WERI-Rb-1 (cell line): ENCODE results near the gene MAP7D1.

Experiments used
- DNase-seq: peaks from one replicate; pipeline ENCODE4 v3.0.0-alpha.2; 2020
- H3K27ac ChIP-seq: fragments of 250-450 bp; sonication (Bioruptor Pico); 2 replicates; pipeline ENCODE4 v1.5.1; 2020; ENCODE audit warnings: mild to moderate bottlenecking, moderate library complexity
- H3K27me3 ChIP-seq: fragments of 250-450 bp; sonication (Bioruptor Pico); 2 replicates; pipeline ENCODE4 v1.5.1; 2021; ENCODE audit warnings: mild to moderate bottlenecking, low read depth, moderate library complexity; ENCODE audit not compliant: insufficient read depth, severe bottlenecking
- H3K36me3 ChIP-seq: fragments of 250-450 bp; sonication (Bioruptor Pico); 2 replicates; pipeline ENCODE4 v1.5.1; 2020; ENCODE audit warnings: mild to moderate bottlenecking, moderate library complexity
- H3K4me3 ChIP-seq: 2 replicates; pipeline ENCODE4 v1.5.1; 2011; ENCODE audit warnings: low read depth, mild to moderate bottlenecking, control low read depth, low read length
- H3K9me3 ChIP-seq: fragments of 250-450 bp; sonication (Bioruptor Pico); 2 replicates; pipeline ENCODE4 v1.5.1; 2021; ENCODE audit warnings: mild to moderate bottlenecking, moderate library complexity; ENCODE audit not compliant: severe bottlenecking
- TF ChIP-seq, protein P1 (sequence below): IDR thresholded peaks from 2 replicates; pipeline ENCODE4 v1.5.1; 2011; ENCODE audit warnings: low read depth, mild to moderate bottlenecking, control low read depth, inconsistent platforms, low read length

MAP7D1 gene

DNA sequence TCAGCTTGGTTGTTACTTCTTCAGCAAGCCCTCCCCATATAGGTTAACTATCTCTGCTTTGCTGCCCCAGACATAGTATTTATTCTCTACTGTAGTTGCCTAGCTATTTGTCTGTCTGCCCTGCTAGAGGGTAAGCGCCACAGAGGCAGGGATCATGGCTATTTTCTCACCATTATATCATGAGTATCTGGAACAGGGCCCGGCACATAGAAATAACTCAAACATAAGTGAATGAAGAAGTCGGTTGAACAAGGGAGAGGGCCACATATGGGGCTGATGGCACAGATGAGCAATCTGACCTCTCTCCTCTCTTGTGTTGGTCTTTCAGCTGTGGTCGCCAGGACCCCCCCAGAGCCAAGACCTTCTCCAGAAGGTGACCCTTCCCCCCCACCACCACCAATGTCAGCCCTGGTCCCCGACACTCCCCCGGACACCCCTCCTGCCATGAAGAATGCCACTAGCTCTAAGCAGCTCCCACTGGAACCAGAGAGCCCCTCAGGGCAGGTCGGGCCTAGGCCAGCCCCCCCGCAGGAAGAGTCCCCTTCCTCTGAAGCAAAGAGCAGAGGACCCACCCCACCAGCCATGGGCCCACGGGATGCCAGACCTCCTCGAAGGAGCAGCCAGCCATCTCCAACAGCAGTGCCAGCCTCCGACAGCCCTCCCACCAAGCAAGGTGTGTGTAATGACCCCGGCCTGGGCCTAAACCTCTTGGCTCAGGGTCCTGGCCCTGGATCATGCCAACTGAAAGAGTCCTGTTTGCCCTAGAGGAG lies 14.9 kb downstream of the MAP7D1 start:
- TF ChIP-seq, protein P1, sequence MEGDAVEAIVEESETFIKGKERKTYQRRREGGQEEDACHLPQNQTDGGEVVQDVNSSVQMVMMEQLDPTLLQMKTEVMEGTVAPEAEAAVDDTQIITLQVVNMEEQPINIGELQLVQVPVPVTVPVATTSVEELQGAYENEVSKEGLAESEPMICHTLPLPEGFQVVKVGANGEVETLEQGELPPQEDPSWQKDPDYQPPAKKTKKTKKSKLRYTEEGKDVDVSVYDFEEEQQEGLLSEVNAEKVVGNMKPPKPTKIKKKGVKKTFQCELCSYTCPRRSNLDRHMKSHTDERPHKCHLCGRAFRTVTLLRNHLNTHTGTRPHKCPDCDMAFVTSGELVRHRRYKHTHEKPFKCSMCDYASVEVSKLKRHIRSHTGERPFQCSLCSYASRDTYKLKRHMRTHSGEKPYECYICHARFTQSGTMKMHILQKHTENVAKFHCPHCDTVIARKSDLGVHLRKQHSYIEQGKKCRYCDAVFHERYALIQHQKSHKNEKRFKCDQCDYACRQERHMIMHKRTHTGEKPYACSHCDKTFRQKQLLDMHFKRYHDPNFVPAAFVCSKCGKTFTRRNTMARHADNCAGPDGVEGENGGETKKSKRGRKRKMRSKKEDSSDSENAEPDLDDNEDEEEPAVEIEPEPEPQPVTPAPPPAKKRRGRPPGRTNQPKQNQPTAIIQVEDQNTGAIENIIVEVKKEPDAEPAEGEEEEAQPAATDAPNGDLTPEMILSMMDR, result no peak
- DNase-seq, result no peak
- Histone ChIP-seq H3K27me3 (no peaks in the 10 kb centered on the region), H3K4me3 (no peak overlapping the region), H3K36me3 (peaks cover 76% of the 10 kb centered on the region), H3K27ac (peak overlapping the region; percentile 88), H3K9me3 (no peaks in the 10 kb centered on the region)

DNA sequence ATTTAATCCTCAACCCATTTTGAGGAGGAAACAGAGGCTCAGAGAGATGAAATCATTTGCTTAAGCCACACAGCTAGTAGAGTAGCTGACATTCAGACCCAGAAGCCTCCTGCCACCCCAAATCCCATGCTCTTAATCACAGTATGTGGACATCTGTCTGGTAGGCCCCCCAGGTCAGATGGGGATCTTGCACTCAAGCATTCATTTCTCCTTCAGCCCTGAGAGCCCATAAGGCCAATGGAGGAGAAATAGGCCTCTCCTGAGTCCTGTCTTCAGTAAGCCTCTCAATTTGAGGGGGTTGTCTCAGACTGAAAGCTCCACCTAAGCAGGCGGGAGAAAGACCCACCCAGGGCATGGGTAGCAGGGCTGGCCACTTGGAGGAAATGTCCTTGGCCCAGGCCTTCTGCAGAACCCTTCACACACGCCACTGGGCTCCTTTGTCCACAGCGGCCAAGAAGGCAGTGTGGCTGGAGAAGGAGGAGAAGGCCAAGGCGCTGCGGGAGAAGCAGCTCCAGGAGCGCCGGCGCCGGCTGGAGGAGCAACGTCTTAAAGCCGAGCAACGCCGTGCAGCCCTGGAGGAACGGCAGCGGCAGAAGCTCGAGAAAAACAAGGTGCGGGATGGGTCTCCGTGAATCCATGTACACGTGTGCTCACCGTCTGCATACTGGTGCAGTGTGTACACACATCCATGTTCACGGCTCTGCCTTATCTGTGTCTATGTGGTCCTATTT lies 16.2 kb downstream of the MAP7D1 start:
- H3K27ac ChIP-seq, result peak overlapping the region; percentile 88
- no peaks in the 10 kb centered on the region for H3K9me3 ChIP-seq
- DNase-seq, result peak; percentile 85
- no peak overlapping the region for H3K4me3 ChIP-seq
- TF ChIP-seq, protein P1, result no peak
- peaks cover 79% of the 10 kb centered on the region for H3K36me3 ChIP-seq
- no peaks in the 10 kb centered on the region for H3K27me3 ChIP-seq

DNA sequence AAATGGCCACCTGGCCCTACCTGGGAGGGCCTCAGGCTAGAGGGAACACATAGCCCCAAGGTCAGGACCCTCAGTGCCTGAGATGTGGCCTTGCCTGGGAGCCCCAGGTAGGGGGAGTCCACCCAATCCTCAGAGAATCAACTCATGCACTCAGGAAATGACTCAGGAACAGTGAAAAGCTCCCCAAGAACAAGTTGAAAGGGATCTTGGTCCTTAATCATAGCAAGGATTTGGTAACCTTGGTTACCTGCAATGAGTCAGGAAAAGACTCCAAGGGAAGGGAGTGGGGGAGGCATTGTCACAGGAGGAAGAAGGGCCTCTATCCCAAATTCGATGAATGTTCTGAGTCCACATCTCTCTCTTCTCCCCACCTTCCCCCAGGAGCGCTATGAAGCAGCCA lies 17.0 kb downstream of the MAP7D1 start:
- Histone ChIP-seq H3K4me3 (no peak overlapping the region), H3K27ac (peak overlapping the region; percentile 88), H3K36me3 (peaks cover 77% of the 10 kb centered on the region), H3K9me3 (no peaks in the 10 kb centered on the region), H3K27me3 (no peaks in the 10 kb centered on the region)
- TF ChIP-seq, protein P1, result no peak
- no peak for DNase-seq

DNA sequence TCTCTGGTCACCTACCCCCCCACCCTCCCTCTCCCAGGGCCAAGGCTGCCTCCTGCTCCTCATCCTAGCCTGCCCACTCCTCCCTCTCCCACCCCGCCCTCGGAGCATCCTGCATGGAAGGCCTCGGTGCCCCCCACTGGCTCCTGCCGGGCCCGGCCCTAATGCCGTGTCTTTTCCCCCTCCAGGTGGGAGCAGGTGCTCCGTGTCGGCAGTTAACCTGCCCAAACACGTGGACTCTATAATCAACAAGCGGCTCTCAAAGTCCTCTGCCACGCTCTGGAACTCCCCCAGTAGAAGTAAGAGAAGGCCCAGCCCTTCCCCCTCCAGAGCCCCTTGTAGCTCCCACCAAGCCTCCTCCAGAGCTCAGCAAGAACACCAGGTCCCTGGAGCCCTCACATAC lies 18.8 kb downstream of the MAP7D1 start:
- Histone ChIP-seq H3K27ac (no peak overlapping the region), H3K36me3 (peaks cover 82% of the 10 kb centered on the region)

DNA sequence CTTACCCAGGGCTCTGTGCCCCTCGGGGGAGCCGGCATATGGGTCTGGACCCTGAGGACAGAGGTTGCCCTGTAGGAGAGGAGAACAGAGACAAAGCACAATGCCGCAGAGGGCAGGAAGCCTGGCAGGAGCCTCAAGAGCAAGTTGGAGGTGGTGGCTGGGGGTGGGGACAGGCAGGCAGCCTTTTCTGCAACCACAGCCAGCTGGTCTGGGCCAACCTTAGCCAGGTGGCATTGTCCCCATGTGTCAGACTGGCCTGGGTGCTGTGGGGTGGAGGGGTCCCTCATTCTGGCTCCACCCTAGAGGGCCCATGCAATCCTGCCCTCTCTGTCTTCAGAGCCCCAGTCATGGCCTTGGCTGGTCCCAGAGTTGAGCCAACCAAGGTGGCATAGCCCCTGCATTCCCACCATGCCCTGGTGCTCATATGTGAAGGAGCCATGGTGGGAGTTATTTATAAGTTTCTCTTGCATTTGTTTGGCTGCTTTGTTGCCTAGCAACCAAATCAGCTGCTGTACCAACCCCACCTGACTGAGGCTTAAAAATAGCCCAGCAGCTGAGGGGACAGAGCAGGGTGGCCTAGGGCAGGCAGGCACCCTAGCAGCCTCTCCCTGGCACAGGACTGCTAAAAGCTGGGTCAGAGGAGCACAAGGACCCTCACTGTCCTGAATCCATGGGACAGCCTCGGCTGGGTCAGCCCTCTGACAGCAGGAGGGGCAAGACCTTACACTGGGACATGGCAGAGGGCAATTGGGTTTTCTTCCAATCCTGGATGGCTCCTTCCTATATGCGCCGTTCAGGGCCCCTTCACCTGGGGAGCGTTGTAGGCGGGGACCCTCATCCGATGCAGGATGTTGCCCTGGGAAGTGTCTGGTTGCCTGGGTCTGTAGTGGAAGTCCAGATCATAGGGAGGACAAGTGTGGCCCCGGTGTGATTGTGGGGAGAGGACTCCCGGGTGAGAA lies 19.5 kb downstream of the MAP7D1 start:
- TF ChIP-seq, protein P1, result no peak
- H3K27me3 ChIP-seq, result no peaks in the 10 kb centered on the region
- no peak overlapping the region for H3K4me3 ChIP-seq
- no peaks in the 10 kb centered on the region for H3K9me3 ChIP-seq
- H3K36me3 ChIP-seq, result peaks cover 86% of the 10 kb centered on the region
- H3K27ac ChIP-seq, result no peak overlapping the region
- no peak for DNase-seq

More for the DNA sequence above, 18.8 kb downstream of the MAP7D1 start:
- Histone ChIP-seq H3K9me3 (no peaks in the 10 kb centered on the region), H3K27me3 (no peaks in the 10 kb centered on the region), H3K4me3 (no peak overlapping the region)
- no peak for DNase-seq
- TF ChIP-seq, protein P1, result no peak
